ENCODE measurements around the gene NFIX.
A peak's percentile ranks its signal among the peaks of the same experiment; 100 is the strongest.

NFIX gene

DNA sequence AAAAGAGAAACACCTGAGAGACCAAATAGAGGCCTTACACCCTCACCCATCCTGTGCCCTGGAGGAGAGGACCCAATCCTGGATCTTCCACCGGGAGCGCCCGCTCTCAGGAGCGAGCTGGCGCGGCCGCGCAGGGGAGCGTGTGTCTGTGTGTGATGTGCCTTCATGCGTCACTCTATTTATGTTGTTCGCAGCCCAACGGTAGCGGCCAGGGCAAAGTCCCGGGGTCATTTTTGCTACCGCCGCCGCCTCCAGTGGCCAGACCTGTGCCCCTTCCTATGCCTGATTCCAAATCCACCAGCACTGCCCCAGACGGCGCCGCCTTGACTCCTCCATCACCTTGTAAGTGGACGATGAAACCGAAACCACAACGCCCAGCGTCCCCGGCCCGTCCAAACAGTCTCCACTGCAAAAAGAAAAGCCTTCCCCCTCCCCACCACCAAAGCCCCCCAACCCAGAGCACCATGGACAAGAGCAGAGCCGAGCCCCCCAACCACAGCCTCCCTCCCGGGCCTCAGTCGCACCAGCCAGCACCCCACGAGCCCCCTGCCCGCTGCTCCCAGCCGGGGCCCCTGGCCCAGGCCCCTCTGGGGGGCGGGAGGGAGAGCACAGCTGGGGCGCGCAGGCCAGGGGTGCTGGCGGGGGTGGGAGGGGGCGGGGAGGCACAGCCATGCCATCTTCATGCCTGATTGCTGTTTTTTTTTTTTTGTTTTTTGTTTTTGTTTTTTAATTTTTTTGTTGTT lies 92.7 kb downstream of the NFIX start:
- TF ChIP-seq EZH2phosphoT487 (IDR thresholded peaks at IDR 0.05; ENCODE audit: low read depth): no peak
- TF ChIP-seq, protein P1, sequence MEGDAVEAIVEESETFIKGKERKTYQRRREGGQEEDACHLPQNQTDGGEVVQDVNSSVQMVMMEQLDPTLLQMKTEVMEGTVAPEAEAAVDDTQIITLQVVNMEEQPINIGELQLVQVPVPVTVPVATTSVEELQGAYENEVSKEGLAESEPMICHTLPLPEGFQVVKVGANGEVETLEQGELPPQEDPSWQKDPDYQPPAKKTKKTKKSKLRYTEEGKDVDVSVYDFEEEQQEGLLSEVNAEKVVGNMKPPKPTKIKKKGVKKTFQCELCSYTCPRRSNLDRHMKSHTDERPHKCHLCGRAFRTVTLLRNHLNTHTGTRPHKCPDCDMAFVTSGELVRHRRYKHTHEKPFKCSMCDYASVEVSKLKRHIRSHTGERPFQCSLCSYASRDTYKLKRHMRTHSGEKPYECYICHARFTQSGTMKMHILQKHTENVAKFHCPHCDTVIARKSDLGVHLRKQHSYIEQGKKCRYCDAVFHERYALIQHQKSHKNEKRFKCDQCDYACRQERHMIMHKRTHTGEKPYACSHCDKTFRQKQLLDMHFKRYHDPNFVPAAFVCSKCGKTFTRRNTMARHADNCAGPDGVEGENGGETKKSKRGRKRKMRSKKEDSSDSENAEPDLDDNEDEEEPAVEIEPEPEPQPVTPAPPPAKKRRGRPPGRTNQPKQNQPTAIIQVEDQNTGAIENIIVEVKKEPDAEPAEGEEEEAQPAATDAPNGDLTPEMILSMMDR (IDR thresholded peaks at IDR 0.05; ENCODE audit: low read depth, low read length): no peak
- no peaks in the 10 kb centered on the region for H4K20me1 ChIP-seq (ENCODE audit: insufficient read depth, low read length)
- H3K36me3 ChIP-seq (replicated peaks; ENCODE audit: low read depth, low read length): no peaks in the 10 kb centered on the region

DNA sequence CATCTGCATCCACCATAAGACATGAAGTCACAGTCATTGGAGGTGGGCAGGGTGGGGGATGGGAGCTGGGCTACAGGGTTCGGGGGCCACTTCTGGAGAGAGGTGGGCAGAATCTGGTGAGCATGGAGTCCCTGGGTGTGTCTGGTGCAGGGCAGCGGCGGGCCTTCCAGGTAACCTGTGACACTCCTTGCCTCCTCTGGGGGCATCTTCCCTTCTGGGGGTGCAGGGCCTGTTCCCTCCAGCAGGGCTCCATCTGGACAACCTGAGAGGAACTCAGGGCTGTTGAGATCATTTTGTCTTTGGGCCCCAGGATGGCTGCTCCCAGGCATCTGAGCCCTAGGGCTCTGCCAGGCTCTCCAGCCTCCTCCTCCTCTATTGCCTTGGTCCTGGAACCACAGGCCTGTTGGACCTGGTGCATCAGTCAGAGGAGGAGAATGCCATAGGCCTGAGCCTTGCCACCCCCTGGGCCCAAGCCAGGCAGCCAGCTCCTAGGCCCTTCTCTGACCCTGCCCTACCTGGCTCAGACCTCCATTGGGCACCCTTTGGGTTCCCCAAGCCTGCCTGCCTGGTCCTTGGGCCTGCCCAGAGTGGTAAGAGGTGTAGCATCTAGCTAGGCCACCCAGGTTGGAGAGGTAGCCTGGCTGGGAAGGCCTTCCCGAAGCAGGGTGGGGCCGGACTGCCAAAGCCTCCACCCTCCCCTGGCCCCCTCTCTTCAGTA lies 94.0 kb downstream of the NFIX start:
- Histone ChIP-seq H3K79me2 (ENCODE audit: low read length) (no peaks in the 10 kb centered on the region), H3K4me3 (ENCODE audit: low read length) (no peak overlapping the region), H3K9ac (ENCODE audit: low read length) (no peak overlapping the region), H4K20me1 (ENCODE audit: insufficient read depth, low read length) (no peaks in the 10 kb centered on the region), H3K36me3 (replicated peaks; ENCODE audit: low read depth, low read length) (no peaks in the 10 kb centered on the region), H2AFZ (ENCODE audit: low read depth, low read length) (no peak overlapping the region), H3K4me1 (ENCODE audit: low read length) (peaks cover 5% of the 10 kb centered on the region), H3K4me2 (ENCODE audit: low read length) (no peak overlapping the region), H3K9me3 (ENCODE audit: insufficient read depth, low read length) (no peaks in the 10 kb centered on the region), H3K27ac (ENCODE audit: low read length) (no peak overlapping the region), H3K27me3 (ENCODE audit: low read depth, low read length) (no peaks in the 10 kb centered on the region)
- no peak for TF ChIP-seq EZH2phosphoT487 (IDR thresholded peaks at IDR 0.05; ENCODE audit: low read depth)
- TF ChIP-seq, protein P1 (IDR thresholded peaks at IDR 0.05; ENCODE audit: low read depth, low read length): peak; percentile 30

More for the DNA sequence above, 92.7 kb downstream of the NFIX start:
- Histone ChIP-seq H3K27ac (ENCODE audit: low read length) (no peak overlapping the region), H3K27me3 (ENCODE audit: low read depth, low read length) (no peaks in the 10 kb centered on the region), H3K4me2 (ENCODE audit: low read length) (no peak overlapping the region), H3K9me3 (ENCODE audit: insufficient read depth, low read length) (no peaks in the 10 kb centered on the region), H2AFZ (ENCODE audit: low read depth, low read length) (no peak overlapping the region), H3K4me3 (ENCODE audit: low read length) (no peak overlapping the region), H3K4me1 (ENCODE audit: low read length) (no peaks in the 10 kb centered on the region), H3K79me2 (ENCODE audit: low read length) (no peaks in the 10 kb centered on the region), H3K9ac (ENCODE audit: low read length) (no peak overlapping the region)

DNA sequence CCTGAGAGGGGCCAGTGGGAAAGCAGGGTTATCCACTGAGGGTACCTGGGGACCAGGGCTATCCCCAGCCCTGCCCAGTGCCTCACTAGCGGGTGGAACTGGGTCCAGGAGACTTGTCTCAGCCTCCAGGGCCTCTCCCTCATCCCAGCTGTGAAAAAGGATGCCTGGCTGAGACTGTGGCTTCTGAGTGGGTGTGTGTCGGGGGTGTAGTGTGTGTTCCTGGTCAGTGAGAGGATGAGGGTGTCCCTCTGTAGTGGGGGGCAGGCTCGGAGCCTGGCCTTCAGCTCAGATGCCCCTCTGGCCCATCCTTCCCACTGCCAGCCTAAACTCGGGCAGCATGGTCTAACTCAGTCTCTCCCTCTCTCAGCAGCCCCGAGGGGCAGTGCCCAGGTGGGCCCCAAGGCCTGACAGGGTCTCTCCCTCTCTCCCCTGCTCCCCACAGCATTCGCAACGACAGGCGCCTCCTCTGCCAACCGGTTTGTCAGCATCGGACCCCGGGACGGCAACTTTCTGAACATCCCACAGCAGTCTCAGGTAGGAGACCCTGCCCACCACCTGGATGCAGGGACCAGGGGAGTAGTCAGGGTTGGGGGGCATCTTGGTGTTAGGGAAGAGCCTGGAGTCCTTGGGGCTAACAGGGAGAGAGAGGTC lies 94.7 kb downstream of the NFIX start:
- H3K27ac ChIP-seq (ENCODE audit: low read length): no peak overlapping the region
- H3K9ac ChIP-seq (ENCODE audit: low read length): no peak overlapping the region
- H3K79me2 ChIP-seq (ENCODE audit: low read length): no peaks in the 10 kb centered on the region
- TF ChIP-seq, protein P1 (IDR thresholded peaks at IDR 0.05; ENCODE audit: low read depth, low read length): no peak
- H3K9me3 ChIP-seq (ENCODE audit: insufficient read depth, low read length): no peaks in the 10 kb centered on the region
- no peak overlapping the region for H3K4me3 ChIP-seq (ENCODE audit: low read length)
- no peak overlapping the region for H2AFZ ChIP-seq (ENCODE audit: low read depth, low read length)
- no peak overlapping the region for H3K4me2 ChIP-seq (ENCODE audit: low read length)
- H3K36me3 ChIP-seq (replicated peaks; ENCODE audit: low read depth, low read length): no peaks in the 10 kb centered on the region
- no peaks in the 10 kb centered on the region for H3K27me3 ChIP-seq (ENCODE audit: low read depth, low read length)
- H4K20me1 ChIP-seq (ENCODE audit: insufficient read depth, low read length): no peaks in the 10 kb centered on the region
- H3K4me1 ChIP-seq (ENCODE audit: low read length): peaks cover 12% of the 10 kb centered on the region

Data from OCI-LY3 (cell line).